Measurements from ENCODE around the gene ODF2. TPM values are rescaled to one million over a fixed set of nuclear protein-coding genes. Genes with fewer than 3 reads are reported as not detected.

ODF2 gene
- total and polyA plus RNA-seq, 3 donors from 2014 or later: 189 to 634 (median 421) TPM

- 34 to 43% methylated on average over 13 of the region's 13 CpGs for WGBS, 2 donors
- Histone ChIP-seq H3K27ac (peak overlapping the region in 1 of 2 donors; percentile 30), H3K27me3 (no peaks in the 10 kb centered on the region), H3K4me1 (no peaks in the 10 kb centered on the region), H3K4me3 (no peak overlapping the region), H3K36me3 (ENCODE audit: low read depth, missing control alignments) (no peaks in the 10 kb centered on the region), H3K9me3 (no peaks in the 10 kb centered on the region)
- no peak for TF ChIP-seq CTCF (IDR thresholded peaks at IDR 0.05)
- TF ChIP-seq POLR2A (IDR thresholded peaks at IDR 0.05): no peak
- DNase-seq: peak; percentile 38
- intact Hi-C loops (cut with DNase I; ENCODE audit: low total_unique reads): no loop called here
Observed at GRCh38 chr9:128523199-128523925, 67.6 kb downstream of the ODF2 start.

- Histone ChIP-seq H3K27me3 (no peaks in the 10 kb centered on the region), H3K9me3 (no peaks in the 10 kb centered on the region), H3K4me1 (no peaks in the 10 kb centered on the region), H3K36me3 (ENCODE audit: low read depth, missing control alignments) (no peaks in the 10 kb centered on the region), H3K4me3 (no peak overlapping the region), H3K27ac (no peak overlapping the region)
- intact Hi-C loops (cut with DNase I; ENCODE audit: low total_unique reads): no loop called here
- TF ChIP-seq POLR2A (IDR thresholded peaks at IDR 0.05) (no peak), CTCF (IDR thresholded peaks at IDR 0.05) (no peak)
- whole genome bisulfite sequencing, 2 donors: 78 to 100% methylated on average over 2 of the region's 2 CpGs
- DNase-seq: no peak
Observed at GRCh38 chr9:128526720-128527119, 70.9 kb downstream of the ODF2 start.

GRCh38 chr9:128528445-128529160, 72.8 kb downstream of the ODF2 start:
- Histone ChIP-seq H3K27me3 (no peaks in the 10 kb centered on the region), H3K27ac (no peak overlapping the region), H3K4me3 (no peak overlapping the region), H3K36me3 (ENCODE audit: low read depth, missing control alignments) (no peaks in the 10 kb centered on the region), H3K9me3 (no peaks in the 10 kb centered on the region), H3K4me1 (no peaks in the 10 kb centered on the region)
- DNase-seq: no peak
- intact Hi-C loops (cut with DNase I; ENCODE audit: low total_unique reads): no loop called here
- TF ChIP-seq POLR2A (IDR thresholded peaks at IDR 0.05) (no peak), CTCF (IDR thresholded peaks at IDR 0.05) (no peak)
- 89 to 92% methylated on average over 15 of the region's 15 CpGs for WGBS, 2 donors

GRCh38 chr9:128529191-128529590, 73.4 kb downstream of the ODF2 start:
- no peaks in the 10 kb centered on the region for H3K27me3 ChIP-seq
- no peaks in the 10 kb centered on the region for H3K36me3 ChIP-seq (ENCODE audit: low read depth, missing control alignments)
- H3K27ac ChIP-seq: no peak overlapping the region
- WGBS, 2 donors: 82 to 86% methylated on average over 4 of the region's 4 CpGs
- no peak for TF ChIP-seq POLR2A (IDR thresholded peaks at IDR 0.05)
- no peak for TF ChIP-seq CTCF (IDR thresholded peaks at IDR 0.05)
- H3K9me3 ChIP-seq: no peaks in the 10 kb centered on the region
- no peaks in the 10 kb centered on the region for H3K4me1 ChIP-seq
- intact Hi-C loops (cut with DNase I; ENCODE audit: low total_unique reads): no loop called here
- H3K4me3 ChIP-seq: no peak overlapping the region
- no peak for DNase-seq

Measured in testis (tissue), 3 donors.